HFF-Myc (cell line): ENCODE results near the gene MYH14.

Experiments used
- DNase-seq: peaks from one replicate; pipeline ENCODE4 v3.0.0-alpha.2; 2011; ENCODE audit warnings: low read depth; ENCODE audit errors: extremely low read depth
- H3K4me3 ChIP-seq: replicated peaks from 2 replicates; pipeline ENCODE4 v1.5.1; 2011; ENCODE audit warnings: low read depth, mild to moderate bottlenecking, control low read depth, low read length
- CTCF ChIP-seq: IDR thresholded peaks from 2 replicates; pipeline ENCODE4 v1.5.1; 2012; ENCODE audit warnings: mild to moderate bottlenecking, low read depth, low read length, control low read depth; ENCODE audit errors: missing control alignments

MYH14 gene

DNA sequence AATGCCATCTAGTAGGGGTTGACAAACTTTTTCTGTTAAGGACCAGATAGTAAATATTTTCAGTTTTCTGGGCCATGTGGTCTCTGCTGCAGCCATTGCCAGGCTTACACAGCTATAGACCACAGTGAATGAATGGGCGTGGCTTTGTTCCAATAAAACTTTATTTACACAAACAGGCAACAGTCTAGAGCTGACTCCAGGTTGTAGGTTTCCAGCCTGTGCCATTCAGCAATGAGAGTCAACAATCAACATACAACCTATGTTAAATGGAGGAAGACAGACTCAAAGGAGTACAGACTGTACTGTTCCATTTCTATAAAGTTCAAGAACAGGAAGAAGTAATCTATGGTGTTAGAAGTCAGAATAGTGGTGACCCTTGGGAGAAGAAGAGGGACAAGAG, 25.1 kb upstream of the MYH14 start:
- TF ChIP-seq CTCF: no peak
- no peak for DNase-seq
- no peak overlapping the region for H3K4me3 ChIP-seq

DNA sequence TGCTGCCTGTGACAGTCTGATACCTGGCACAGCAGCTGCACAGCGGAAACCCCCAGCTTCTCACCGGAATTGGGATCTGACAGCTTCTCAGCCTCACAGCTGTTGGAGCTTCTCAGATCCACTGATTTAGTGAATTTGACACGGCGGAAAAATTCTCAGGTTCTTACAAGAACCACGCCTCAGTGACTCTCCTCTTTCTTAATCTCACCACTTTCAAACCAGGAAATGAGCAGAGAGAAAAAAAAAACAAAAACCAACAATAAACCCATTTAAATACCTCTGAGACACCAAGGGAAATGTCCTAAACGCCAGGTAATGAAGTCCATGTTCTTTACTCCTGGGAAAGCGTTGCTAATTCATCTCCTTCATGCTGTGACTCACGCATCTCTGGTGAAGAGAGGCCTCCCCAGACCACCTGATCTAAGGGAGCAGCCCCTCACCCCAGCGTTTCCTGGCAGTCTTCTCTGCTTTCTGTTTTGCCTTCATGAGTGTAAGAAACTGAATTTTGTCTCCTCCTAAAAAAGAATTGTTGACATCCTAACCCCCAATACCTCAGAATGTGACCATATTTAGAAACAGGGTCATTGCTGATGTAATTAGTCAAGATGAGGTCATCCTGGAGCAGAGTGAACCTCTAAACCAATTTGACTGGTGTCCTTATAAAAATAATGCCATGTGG, 24.4 kb upstream of the MYH14 start:
- TF ChIP-seq CTCF: no peak
- H3K4me3 ChIP-seq: no peak overlapping the region
- no peak for DNase-seq

DNA sequence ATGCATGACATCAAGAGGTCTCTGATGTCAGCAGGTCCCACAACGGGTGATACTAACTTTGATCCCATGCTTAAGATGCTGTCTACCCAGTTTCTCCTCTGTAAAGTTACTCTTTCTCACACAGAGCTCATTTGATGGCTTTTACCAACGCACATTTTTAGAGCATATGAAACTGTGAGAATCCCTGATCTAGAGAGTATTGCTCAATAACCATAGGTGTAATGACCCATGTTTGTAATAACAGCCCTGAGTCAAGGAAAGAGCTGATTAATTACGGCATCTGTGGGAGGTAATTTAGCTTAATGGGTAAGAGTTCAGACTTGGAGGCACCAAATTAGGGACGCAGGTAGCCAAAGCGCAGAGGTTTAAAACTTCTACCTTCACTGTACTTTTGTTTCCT, 22.3 kb upstream of the MYH14 start:
- DNase-seq: no peak
- TF ChIP-seq CTCF: no peak
- H3K4me3 ChIP-seq: no peak overlapping the region

DNA sequence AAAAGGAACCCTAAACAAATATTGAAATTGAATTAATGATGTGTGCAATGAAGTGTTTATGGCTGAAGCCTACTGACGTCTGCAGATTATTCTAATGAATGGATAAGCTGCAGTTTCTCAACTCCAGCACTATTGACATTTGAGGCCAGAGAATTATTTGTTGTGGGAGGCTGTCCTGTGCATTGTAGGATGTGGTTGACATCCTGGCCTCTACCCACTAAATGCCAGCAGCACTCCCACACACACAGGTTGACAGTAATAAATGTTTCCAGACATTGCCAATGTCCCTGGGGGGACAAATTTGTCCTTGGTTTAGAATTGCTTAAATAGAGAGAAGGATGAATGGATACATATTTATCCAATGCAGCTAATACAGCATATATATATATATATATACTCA, 19.2 kb upstream of the MYH14 start:
- no peak for DNase-seq

GRCh38 chr19:50187937-50188336, 15.5 kb upstream of the MYH14 start:
- H3K4me3 ChIP-seq: no peak overlapping the region
- no peak for TF ChIP-seq CTCF
- no peak for DNase-seq

More for the DNA sequence above, 19.2 kb upstream of the MYH14 start:
- H3K4me3 ChIP-seq: no peak overlapping the region
- no peak for TF ChIP-seq CTCF

GRCh38 chr19:50189331-50189730, 14.1 kb upstream of the MYH14 start:
- no peak for DNase-seq

More at GRCh38 chr19:50189331-50189730, 14.1 kb upstream of the MYH14 start:
- no peak overlapping the region for H3K4me3 ChIP-seq
- TF ChIP-seq CTCF: no peak
